Gastrocnemius medialis (tissue), 4 donors: Measurements from ENCODE around the gene SNX24.

Source experiments
- POLR2A ChIP-seq, 2 donors: fragments of 450-650 bp; IDR thresholded peaks; one replicate each; pipeline ENCODE4 v1.6.1; 2017; ENCODE audit warnings: antibody characterized with exemption in 2 of 2, mild to moderate bottlenecking in 2 of 2, moderate library complexity in 2 of 2
- TF ChIP-seq, protein P1 (sequence below), 5 experiments: fragments of 450-650 bp in 3 of 5; fragments of 200-600 bp in 2 of 5; sonication (generic) in 2 of 5; IDR thresholded peaks in 4 of 5; conservative IDR thresholded peaks in 1 of 5; 1 replicate in 4 of 5; 2 replicates in 1 of 5; pipeline ENCODE4 v1.5.1; 2016 to 2019; ENCODE audit warnings: antibody characterized with exemption in 5 of 5, mild to moderate bottlenecking in 3 of 5, moderate library complexity in 3 of 5

GRCh38 chr5:122981846-122982245 is 136.4 kb downstream of the SNX24 start:
- TF ChIP-seq, protein P1, sequence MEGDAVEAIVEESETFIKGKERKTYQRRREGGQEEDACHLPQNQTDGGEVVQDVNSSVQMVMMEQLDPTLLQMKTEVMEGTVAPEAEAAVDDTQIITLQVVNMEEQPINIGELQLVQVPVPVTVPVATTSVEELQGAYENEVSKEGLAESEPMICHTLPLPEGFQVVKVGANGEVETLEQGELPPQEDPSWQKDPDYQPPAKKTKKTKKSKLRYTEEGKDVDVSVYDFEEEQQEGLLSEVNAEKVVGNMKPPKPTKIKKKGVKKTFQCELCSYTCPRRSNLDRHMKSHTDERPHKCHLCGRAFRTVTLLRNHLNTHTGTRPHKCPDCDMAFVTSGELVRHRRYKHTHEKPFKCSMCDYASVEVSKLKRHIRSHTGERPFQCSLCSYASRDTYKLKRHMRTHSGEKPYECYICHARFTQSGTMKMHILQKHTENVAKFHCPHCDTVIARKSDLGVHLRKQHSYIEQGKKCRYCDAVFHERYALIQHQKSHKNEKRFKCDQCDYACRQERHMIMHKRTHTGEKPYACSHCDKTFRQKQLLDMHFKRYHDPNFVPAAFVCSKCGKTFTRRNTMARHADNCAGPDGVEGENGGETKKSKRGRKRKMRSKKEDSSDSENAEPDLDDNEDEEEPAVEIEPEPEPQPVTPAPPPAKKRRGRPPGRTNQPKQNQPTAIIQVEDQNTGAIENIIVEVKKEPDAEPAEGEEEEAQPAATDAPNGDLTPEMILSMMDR (IDR thresholded peaks at IDR 0.05 in 4 of 5, conservative IDR thresholded peaks at IDR 0.05 in 1 of 5) = no peak
- TF ChIP-seq POLR2A (IDR thresholded peaks at IDR 0.05) = no peak
